22Rv1 (cell line): ENCODE measurements around the gene GCNA.

ENCODE experiments used
- CTCF ChIP-seq: fragments of 450-650 bp; IDR thresholded peaks from 2 replicates; pipeline ENCODE4 v1.5.1; 2017; ENCODE audit warnings: mild to moderate bottlenecking
- ZFX ChIP-seq: fragments of 450-650 bp; IDR thresholded peaks from 2 replicates; pipeline ENCODE4 v1.6.1; 2017; ENCODE audit warnings: antibody characterized with exemption, borderline replicate concordance

DNA sequence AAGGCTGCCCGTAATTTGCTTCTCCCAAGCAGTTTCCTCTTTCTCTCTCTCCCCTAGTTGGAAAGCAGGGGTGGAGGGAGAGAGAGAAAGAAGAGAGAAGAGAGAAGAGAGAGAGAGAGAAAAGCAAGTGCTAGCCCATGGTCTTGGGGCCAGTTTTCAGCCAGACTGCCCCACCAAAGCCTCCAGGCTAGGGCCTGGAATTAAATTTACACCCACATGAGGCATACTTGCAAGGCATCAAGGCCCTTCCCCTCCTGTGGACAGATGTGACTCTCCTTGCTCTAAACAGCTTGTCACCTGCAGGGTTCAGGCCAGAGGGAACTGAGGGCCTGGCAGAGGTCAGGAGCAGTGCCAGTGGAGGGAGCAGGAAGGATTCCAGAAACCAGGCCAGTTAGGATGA, 41.7 kb downstream of the GCNA start:
- TF ChIP-seq CTCF (no peak), ZFX (no peak)
